ENCODE data around the gene TEPSIN. TPM values are rescaled to one million over a fixed set of nuclear protein-coding genes. Genes with fewer than 3 reads are reported as not detected.

Gene TEPSIN
- polyA plus RNA-seq, 1 donor from 2014 or later: 50.0 TPM

DNA sequence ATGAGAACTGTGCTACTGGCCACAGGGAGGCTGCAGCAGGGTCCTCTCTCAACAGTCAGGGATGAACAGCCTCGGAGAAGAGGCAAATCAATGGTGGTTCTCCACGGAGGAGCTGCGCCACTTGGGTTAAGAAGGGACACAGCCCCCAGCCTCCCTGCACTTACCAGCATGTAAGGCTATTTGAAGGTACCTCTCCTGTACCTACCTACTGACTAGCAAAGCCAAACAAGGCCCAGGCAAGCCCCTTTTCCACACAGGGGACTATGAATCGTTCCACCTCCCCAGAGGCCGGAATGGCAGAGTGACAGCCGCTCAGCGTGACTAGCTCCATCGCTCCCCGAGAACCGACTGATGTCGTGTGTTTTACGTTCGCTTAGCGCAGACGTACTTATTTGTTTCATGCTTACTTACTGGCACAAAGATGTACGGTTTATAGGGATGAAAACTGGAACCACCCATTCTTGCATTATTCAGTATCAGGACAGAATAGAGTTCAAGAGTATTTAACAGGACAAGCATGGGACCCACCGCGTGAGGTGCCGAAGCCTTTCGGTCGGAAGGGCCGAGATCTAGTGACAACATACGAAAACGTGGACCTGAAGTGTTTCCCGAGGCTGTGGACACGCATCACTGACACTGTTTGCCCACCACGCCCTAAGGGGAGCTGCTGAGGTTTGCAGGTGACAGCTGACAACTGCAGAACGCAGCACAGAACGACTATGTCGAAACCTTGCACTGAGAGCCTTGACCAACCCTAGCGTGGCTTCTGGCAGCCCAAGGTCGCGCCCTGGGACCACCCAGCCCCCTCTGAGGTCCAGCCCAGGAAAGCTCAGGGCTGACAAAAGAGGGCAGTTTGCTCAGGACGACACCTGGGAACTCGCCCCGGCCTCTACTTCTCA is 1.0 kb downstream of the TEPSIN start:
- no peak overlapping the region for H3K27ac ChIP-seq (ENCODE audit: low read length)

DNA sequence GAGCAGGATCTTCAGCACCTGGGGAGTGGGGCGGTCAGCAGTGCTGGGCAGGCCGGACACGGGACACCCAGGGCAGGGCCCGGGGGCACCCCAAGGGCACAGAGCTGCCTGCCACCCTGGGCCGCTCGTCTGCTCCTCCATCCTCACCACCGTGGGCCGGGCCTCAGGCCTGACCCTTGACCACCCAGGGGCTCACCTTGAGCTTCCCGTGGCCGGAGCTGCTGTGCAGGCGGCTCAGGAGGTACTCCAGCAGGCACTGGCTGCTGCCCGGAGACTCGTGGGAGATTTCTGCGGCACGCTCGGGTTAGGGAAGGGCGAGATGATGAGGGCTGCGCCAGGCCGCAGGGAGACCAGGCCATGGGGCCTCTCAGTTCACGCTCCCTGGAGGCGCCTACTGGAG is 2.1 kb downstream of the TEPSIN start:
- Histone ChIP-seq H3K9ac (ENCODE audit: low read length) (no peak overlapping the region), H4K20me1 (ENCODE audit: insufficient read depth) (no peaks in the 10 kb centered on the region)

More for the DNA sequence above, 1.0 kb downstream of the TEPSIN start:
- Histone ChIP-seq H3K4me2 (ENCODE audit: low read length) (peak overlapping the region; percentile 62), H3K4me3 (ENCODE audit: low read length) (peak overlapping the region; percentile 99), H3K36me3 (ENCODE audit: insufficient read depth, low read length) (no peaks in the 10 kb centered on the region), H3K9me2 (ENCODE audit: insufficient read depth, low read length) (no peaks in the 10 kb centered on the region), H4K20me1 (ENCODE audit: insufficient read depth) (no peaks in the 10 kb centered on the region), H3F3A (ENCODE audit: insufficient read depth, low read length, poor library complexity, severe bottlenecking) (no peaks in the 10 kb centered on the region), H3K9me3 (ENCODE audit: low read length) (no peaks in the 10 kb centered on the region), H3K79me2 (replicated peaks; ENCODE audit: insufficient read depth, low read length) (peaks cover 19% of the 10 kb centered on the region), H3K9ac (ENCODE audit: low read length) (peak overlapping the region; percentile 71), H2AFZ (ENCODE audit: low read depth, low read length) (no peak overlapping the region), H3K27me3 (ENCODE audit: insufficient read depth, low read depth, low read length) (no peaks in the 10 kb centered on the region)
- TF ChIP-seq EZH2 (IDR thresholded peaks at IDR 0.05; ENCODE audit: borderline replicate concordance, insufficient read depth, low read length, poor library complexity, severe bottlenecking) (no peak), EP300 (conservative IDR thresholded peaks at IDR 0.05; ENCODE audit: poor library complexity, severe bottlenecking) (no peak)
- TF ChIP-seq, protein P1, sequence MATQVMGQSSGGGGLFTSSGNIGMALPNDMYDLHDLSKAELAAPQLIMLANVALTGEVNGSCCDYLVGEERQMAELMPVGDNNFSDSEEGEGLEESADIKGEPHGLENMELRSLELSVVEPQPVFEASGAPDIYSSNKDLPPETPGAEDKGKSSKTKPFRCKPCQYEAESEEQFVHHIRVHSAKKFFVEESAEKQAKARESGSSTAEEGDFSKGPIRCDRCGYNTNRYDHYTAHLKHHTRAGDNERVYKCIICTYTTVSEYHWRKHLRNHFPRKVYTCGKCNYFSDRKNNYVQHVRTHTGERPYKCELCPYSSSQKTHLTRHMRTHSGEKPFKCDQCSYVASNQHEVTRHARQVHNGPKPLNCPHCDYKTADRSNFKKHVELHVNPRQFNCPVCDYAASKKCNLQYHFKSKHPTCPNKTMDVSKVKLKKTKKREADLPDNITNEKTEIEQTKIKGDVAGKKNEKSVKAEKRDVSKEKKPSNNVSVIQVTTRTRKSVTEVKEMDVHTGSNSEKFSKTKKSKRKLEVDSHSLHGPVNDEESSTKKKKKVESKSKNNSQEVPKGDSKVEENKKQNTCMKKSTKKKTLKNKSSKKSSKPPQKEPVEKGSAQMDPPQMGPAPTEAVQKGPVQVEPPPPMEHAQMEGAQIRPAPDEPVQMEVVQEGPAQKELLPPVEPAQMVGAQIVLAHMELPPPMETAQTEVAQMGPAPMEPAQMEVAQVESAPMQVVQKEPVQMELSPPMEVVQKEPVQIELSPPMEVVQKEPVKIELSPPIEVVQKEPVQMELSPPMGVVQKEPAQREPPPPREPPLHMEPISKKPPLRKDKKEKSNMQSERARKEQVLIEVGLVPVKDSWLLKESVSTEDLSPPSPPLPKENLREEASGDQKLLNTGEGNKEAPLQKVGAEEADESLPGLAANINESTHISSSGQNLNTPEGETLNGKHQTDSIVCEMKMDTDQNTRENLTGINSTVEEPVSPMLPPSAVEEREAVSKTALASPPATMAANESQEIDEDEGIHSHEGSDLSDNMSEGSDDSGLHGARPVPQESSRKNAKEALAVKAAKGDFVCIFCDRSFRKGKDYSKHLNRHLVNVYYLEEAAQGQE (IDR thresholded peaks at IDR 0.05; ENCODE audit: borderline replicate concordance): no peak

More for the DNA sequence above, 2.1 kb downstream of the TEPSIN start:
- no peak overlapping the region for H3K4me2 ChIP-seq (ENCODE audit: low read length)
- no peaks in the 10 kb centered on the region for H3K27me3 ChIP-seq (ENCODE audit: insufficient read depth, low read depth, low read length)
- no peaks in the 10 kb centered on the region for H3K36me3 ChIP-seq (ENCODE audit: insufficient read depth, low read length)
- H3K9me2 ChIP-seq (ENCODE audit: insufficient read depth, low read length): no peaks in the 10 kb centered on the region
- H3F3A ChIP-seq (ENCODE audit: insufficient read depth, low read length, poor library complexity, severe bottlenecking): no peaks in the 10 kb centered on the region
- TF ChIP-seq EZH2 (IDR thresholded peaks at IDR 0.05; ENCODE audit: borderline replicate concordance, insufficient read depth, low read length, poor library complexity, severe bottlenecking) (no peak), SMC3 (conservative IDR thresholded peaks at IDR 0.05; ENCODE audit: poor library complexity) (no peak), POLR2AphosphoS5 (IDR thresholded peaks at IDR 0.05) (no peak), EP300 (conservative IDR thresholded peaks at IDR 0.05; ENCODE audit: poor library complexity, severe bottlenecking) (no peak), TAF1 (IDR thresholded peaks at IDR 0.05; ENCODE audit: low read depth) (no peak), RAD21 (conservative IDR thresholded peaks at IDR 0.05) (no peak), MXI1 (conservative IDR thresholded peaks at IDR 0.05; ENCODE audit: poor library complexity, severe bottlenecking) (no peak)
- TF ChIP-seq, protein P2, sequence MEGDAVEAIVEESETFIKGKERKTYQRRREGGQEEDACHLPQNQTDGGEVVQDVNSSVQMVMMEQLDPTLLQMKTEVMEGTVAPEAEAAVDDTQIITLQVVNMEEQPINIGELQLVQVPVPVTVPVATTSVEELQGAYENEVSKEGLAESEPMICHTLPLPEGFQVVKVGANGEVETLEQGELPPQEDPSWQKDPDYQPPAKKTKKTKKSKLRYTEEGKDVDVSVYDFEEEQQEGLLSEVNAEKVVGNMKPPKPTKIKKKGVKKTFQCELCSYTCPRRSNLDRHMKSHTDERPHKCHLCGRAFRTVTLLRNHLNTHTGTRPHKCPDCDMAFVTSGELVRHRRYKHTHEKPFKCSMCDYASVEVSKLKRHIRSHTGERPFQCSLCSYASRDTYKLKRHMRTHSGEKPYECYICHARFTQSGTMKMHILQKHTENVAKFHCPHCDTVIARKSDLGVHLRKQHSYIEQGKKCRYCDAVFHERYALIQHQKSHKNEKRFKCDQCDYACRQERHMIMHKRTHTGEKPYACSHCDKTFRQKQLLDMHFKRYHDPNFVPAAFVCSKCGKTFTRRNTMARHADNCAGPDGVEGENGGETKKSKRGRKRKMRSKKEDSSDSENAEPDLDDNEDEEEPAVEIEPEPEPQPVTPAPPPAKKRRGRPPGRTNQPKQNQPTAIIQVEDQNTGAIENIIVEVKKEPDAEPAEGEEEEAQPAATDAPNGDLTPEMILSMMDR (IDR thresholded peaks at IDR 0.05; ENCODE audit: poor library complexity, severe bottlenecking): no peak
- TF ChIP-seq, protein P1 (IDR thresholded peaks at IDR 0.05; ENCODE audit: borderline replicate concordance): no peak
- no peaks in the 10 kb centered on the region for H3K9me3 ChIP-seq (ENCODE audit: low read length)
- H3K79me2 ChIP-seq (replicated peaks; ENCODE audit: insufficient read depth, low read length): peaks cover 19% of the 10 kb centered on the region
- H3K4me3 ChIP-seq (ENCODE audit: low read length): no peak overlapping the region
- no peak overlapping the region for H2AFZ ChIP-seq (ENCODE audit: low read depth, low read length)
- H3K27ac ChIP-seq (ENCODE audit: low read length): no peak overlapping the region
